Coronary artery (tissue), 2 donors: ENCODE results near the gene KLF18.

Experiments
- DNase-seq: peaks from one replicate; pipeline ENCODE4 v3.0.0-alpha.2; 2017; ENCODE audit warnings: low spot score
- H3K27ac ChIP-seq, 2 donors: fragments of 200-600 bp; sonication (generic); one replicate each; pipeline ENCODE4 v1.5.1; 2016 to 2019
- H3K4me3 ChIP-seq: fragments of 200-600 bp; sonication (generic); 2 replicates; pipeline ENCODE4 v1.5.1; 2016; ENCODE audit warnings: mild to moderate bottlenecking, moderate library complexity
- CTCF ChIP-seq: fragments of 200-600 bp; sonication (generic); IDR thresholded peaks from one replicate; pipeline ENCODE4 v1.5.1; 2019; ENCODE audit warnings: antibody characterized with exemption

KLF18 gene

DNA sequence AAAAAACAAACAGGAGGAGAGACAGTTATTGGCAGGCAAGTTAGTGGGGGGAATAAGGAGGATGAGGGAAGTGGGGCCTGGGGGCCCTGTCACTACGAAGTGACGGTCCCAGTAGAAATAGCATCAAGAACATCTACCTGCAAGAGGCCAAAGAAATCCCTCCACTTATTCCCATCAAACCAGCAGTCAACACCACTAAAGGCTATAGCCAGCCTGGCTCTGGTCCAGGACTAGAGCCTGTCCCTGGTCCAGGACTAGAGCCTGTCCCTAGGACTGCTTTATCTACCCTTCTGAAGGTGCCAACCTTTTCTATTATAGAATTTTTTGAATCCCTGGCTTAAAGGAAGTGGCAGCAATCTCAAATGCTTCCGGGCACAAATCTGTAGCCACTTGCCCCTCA is 3.2 kb downstream of the KLF18 start:
- no peak for DNase-seq
- no peak overlapping the region for H3K4me3 ChIP-seq
- H3K27ac ChIP-seq, result no peak overlapping the region
- TF ChIP-seq CTCF, result no peak

DNA sequence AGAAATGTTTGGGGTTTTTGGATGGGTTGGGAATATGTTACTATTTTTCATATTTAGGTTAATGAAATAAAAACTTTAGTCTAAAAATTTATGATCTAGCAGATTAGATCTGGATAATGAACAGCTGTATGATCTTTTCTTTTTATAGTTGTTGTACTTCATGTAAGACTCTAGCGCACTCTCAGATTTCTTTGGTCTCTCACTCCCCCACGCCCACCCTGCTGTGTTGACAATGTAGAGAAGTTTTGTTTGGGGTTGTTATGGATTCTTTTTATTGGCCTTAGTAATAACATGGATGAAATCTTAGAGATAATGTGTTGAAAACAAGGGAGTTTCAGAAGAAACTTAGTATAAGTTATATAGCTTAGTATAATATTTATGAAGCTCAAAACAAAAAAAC is 5.5 kb downstream of the KLF18 start:
- no peak overlapping the region for H3K4me3 ChIP-seq
- no peak for DNase-seq
- H3K27ac ChIP-seq, result no peak overlapping the region
- TF ChIP-seq CTCF, result no peak

DNA sequence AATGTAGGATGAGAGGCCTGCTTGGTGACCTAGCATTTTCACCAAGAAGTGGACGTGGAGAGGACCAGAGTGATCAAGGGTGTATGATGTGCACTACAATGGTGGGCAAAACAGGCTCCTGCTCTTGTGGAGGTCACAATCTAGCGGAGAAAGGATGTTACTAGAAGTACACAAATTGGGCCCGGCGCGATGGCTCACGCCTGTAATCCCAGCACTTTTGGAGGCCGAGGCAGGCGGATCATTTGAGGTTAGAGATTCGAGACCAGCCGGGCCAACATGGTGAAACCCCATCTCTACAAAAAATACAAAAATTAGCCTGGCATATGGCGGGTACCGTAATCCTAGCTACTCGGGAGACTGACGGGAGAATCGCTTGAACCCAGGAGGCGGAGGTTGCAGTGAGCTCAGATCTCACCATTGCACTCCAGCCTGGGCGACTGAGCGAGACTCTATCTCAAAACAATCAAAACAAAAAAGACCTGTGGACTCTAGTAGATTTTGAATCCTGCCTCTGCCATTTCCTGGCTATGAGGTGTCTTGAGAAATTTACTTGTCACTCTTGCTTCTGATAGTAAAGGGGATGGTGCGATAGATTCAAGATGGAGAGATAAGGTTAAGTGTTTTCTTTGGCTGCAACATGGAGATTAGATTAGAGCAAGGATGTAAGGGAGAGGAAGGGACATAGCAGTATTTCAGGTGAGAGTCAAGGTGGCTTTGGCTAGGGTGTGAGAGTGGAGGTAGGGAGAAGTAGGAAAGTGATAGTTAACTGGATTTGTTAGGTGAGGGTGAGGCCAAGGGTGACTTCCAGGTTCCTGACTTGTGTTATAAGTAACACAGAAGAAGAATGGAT is 7.1 kb downstream of the KLF18 start:
- Histone ChIP-seq H3K4me3 (no peak overlapping the region), H3K27ac (no peak overlapping the region)
- TF ChIP-seq CTCF, result no peak
- DNase-seq, result no peak

DNA sequence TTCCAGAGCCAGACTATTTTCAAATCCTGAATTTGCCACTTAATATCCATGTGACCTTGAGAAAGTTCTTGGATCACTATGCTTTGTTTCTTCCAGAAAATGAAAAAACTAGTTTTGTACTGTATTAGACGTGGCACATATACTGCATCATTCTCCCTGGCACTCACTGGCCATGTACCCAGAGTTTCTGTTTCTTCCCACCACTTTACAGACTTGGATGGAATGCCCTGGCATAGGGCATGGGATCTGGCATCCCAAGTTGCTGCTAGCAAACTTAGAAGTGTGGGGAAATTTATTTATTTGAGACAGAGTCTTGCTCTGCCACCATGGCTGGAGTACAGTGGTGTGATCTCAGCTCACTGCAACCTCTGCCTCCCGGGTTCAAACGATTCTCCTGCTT is 10.0 kb downstream of the KLF18 start:
- DNase-seq, result no peak
- no peak for TF ChIP-seq CTCF
- no peak overlapping the region for H3K4me3 ChIP-seq

GRCh38 chr1:44129616-44130500 is 11.6 kb downstream of the KLF18 start:
- H3K4me3 ChIP-seq, result no peak overlapping the region
- DNase-seq, result no peak
- TF ChIP-seq CTCF, result no peak
- no peak overlapping the region for H3K27ac ChIP-seq

More for the DNA sequence above, 10.0 kb downstream of the KLF18 start:
- no peak overlapping the region for H3K27ac ChIP-seq

DNA sequence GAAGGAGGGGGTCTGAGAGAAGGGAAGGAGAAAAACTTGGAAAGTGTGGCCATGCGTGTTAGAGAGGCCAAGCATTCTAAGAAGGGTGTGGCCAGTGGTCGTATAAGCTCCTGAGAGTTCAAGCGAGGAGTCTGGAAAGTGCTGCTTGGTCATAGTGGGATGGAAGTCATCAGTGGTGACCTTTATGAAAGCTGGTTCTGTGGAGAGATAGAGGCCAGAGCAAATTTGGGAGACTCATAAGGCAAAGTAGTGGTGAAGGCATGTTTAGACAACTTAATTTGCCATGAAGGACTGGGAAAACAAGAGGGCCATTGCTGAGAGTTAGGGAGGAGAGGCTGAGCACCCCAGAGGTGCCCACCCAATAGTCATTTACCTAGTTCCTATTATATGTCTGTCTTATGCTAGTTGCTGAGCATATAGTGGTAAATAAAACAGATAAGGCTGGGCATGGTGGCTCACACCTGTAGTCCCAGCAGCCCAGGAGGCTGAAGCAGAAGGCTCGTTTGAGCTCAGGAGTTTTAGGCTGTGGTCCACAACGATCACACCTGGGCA is 21.0 kb downstream of the KLF18 start:
- Histone ChIP-seq H3K4me3 (no peak overlapping the region), H3K27ac (no peak overlapping the region)
- TF ChIP-seq CTCF, result no peak
- DNase-seq, result no peak
